HG03571 (cell line): ENCODE results near the gene AK8.

Source experiments
- ATAC-seq: cut with Tn5 transposase; IDR thresholded peaks from one replicate; pipeline ENCODE4 v1.9.1; 2021; ENCODE audit not compliant: unreplicated experiment

AK8 gene

DNA sequence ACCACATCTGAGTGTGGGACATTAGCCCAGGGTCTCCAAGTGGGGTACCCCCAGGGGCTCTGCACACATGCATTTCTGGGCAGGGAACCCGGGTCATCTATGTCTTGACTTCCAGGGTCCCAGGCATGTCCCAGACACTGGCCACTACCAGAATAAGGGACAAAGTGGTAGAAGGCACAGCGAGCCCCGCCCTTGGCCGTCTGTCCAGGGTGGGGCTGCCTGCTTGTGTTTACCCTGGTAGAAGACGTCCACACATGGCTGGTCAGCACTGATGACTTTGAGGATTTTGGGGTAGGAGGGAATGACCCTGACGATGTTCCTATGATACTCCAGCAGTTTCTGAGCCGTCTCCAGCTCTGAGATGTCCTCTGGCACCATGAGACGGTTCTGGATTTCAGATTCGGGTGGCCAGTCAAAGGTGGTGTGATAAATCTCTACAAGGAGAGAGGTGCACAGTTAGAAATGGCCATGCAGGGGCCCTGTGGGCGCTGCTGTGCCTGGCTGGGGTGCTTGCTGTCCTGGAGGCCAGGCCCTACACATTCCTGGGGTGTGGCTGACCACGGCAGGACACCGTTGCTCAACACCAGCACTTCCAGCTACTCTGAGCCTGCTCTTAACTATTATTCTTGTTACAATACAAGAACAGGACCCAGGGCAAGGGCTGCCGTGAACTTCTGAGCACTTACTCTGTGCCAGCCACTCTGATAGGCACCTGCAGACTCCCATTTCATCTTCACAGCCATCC, 51.3 kb downstream of the AK8 start:
- ATAC-seq, result no peak

DNA sequence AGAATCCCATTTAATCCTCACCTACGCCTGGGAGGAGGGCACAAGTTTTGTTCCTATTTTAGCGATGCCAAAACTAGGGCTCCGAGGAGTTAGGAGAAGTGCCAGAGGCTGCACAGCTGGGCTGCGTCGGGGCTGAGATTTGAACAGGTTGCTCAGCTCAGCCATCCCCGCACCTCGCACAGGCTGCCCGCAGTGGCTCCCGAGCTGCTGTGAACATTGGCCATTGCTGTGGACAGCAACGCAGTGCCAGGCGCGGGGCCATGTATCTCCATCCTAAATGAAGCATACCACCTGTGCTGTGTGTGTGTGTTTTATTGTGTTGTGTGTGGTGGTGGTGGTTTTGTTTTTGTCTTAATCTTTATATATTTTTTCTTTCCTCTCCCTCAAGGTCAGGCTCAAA, 52.0 kb downstream of the AK8 start:
- ATAC-seq, result no peak

DNA sequence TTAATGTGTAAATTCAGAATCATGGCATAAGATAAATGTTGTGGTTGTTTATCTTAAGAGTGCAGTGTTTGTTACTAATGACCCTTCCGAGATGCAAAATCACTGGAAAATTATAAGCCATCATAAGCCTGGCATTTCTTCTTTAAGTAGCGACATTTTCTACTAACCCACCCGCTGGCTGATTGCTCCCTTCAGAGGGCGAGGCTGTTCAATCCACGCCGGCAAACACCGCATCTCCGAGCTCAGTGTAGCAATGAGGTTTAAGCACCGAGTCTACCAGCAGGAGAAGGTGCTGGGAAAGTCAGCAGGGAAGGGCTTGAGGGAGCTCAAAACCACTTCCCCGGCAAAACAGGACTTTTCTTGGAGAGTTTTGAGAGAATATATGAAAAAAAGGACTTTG, 52.7 kb downstream of the AK8 start:
- no peak for ATAC-seq

DNA sequence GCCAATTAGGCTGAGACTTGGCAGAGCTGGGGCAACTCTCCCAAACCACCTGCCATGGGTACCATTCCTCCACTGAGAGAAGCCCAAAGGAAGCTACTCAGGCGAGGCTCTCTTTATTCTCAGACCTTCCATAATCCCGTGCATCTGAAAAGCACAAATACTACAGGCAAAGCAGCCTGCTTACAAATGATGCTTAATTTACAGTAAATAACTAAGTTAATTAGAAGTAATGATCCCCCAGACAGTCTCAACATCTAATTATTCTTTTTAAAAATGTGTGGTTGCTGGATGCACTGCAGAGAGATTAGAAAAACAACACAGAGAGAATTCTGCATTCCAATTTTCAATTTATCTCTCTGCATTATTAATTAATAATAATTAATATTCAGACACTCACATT, 53.1 kb downstream of the AK8 start:
- ATAC-seq, result no peak

DNA sequence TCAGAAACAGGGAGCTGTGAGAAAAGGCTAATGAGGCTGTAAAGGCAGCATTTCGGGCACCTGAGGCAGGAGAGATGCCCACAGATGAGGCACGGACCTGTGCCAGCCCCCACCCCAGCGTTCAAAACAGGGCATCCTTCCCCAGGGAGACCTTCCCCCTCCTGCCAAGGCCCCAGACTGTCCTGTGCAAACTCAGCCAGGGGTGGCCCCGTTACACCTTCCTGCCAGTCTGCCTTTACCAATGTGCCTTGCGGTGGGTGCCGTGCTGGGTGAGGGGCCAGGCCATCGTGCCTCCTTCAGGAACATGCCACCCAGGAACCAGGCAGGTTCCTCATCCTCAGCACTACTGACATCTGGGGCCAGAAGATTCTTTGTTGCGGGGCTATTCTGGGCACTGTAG, 53.9 kb downstream of the AK8 start:
- ATAC-seq, result no peak

DNA sequence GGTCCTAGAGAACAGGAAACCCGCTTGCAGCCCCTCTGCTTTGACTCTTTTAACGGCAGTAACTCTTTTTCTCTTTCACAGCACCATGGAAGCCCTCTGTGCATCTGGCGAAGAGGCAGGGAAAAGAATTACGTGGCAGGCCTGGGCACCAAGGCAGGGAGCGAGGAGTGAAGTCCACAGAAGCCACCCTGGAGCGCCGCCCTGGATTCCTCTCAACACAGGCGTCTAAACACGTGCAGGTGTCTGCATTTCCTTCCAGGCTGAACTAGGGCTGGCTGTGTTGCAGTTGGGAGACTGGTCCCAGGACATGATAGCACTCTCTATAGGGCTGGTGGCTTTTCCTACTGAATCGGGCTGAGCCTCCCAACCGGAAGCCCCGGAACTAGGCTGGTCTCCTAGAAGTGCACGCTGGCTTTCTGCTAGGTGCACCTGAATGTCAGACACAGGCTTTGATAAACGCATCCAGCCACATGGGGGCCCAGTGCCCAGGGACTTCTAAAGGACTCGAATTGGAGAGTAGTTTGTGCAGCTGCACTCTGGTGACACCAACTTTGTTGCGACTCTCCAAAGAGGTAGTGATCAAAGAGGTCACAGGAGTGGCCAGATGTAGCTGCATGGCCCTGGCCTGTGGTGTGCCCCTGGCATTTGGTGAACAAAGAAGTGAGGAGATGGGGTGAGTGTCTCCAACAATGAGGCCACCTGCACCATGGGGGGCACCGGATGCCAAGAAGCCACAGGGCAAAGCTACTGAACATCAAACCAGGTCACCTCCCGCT, 54.5 kb downstream of the AK8 start:
- no peak for ATAC-seq

DNA sequence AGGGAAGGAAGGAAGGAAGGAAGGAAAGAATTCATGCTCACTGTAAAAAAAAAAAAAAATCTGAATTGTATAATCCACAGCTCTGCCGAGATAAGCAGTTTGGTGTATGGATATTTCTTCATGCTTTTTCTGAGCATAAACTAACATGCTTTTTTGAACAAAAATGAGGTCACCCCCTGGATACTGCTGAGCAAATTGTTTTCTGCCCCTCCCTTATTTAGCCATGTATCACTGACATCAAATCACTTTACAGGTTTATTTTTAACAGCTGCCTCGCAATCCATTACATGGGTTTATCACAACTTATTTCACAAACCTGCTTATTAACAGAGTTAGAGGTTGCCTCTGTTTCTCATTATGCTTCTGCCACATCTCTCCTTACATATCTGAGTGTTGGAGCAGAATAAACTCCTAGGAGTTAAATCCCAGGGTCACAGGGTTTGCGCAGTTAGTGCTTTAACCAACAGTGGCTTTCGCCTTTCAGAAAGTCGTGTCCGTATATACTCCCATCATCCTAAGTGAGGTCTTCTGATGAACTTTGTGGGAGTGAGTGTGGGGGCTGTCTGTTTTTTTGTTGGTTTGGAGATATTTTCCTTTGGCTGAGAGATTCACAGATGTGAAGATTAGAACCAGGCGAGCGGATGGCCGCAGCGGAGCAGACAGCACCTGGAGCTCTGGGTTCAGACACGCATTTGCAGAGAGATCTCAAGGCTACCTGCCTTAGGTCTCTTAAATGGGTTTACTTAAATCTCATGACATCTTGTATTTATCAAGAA, 57.7 kb downstream of the AK8 start:
- ATAC-seq, result no peak

DNA sequence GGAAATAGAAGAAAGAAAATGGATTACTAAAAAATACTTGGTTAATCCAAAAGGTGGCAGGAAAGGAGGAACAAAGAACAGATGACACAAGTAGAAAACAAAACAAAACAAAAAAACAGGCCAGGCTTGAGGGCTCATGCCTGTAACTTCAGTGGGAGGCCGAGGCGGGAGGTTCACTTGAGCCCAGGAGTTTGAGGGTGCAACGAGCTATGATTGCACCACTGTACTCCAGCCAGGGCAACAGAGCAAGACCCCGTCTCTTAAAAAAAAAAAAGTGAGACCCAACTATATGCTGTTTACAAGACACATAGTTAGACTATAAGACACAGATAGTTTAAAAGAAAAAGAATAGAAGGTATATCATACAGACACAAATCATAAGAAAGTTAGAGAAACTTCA, 59.5 kb downstream of the AK8 start:
- no peak for ATAC-seq

DNA sequence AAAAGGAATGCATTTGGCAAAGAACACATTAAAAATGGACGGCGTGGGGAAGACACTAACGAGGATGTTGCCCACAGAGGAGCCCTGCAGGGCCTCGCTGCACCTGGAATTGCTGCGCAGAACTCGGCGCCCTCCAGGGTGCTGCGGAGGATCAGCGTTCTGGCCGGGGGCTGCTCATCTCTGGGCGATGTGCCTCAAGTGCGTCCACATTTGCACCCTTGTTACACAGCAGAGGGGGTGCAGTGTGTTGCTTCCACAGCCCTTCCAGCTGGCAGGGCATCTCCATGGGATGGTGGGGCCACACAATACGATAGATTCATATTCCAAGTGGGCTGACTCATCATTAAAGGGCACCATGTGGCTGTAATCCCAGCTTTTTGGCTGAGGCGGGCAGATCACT, 63.1 kb downstream of the AK8 start:
- no peak for ATAC-seq

DNA sequence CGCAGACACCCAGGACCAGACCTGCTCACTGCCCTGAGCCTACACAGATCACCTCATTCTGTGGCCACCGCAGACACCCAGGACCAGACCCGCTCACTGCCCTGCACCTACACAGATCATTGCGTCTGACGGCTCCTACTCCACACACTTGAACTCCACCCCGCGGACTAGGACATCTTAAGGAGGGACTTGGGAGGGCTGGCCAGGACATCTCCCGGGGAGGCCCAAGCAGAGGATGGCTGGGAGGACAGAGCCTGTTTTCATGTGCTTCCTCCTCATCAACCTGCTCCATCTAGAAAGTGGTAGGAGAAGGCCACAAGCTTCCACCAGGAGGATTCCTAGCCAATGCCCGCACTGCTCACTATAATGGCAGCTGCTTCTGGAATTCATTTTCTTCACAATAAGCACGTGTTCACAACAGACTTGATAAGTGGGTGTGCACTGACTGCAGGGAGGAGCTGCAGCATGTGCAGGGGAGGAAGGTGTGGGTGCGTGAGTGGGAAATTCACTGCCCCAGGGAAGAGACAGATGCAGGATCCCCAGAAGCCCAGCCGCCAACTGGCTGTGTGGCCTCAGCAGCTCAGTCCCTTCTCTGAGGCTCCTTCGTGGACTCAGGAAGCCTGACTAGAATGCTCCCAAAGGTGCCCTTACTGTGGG, 64.8 kb downstream of the AK8 start:
- no peak for ATAC-seq

DNA sequence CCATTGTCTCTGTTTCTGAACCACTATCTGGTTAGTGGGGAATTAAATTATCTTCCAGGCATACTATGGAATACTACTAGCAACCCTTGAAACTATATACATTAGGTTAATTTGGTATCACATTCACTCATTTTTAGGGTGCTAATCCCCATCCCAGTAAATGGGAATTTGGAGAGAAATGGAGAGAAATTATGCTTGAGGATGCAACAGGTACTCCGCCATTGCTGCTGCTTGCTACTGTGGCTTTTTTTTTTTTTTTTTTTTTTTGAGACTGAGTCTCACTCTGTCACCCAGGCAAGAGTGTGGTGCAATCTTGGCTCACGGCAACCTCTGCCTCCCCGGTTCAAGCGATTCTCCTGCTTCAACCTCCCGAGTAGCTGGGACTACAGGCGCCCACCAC, 66.1 kb downstream of the AK8 start:
- ATAC-seq, result no peak

DNA sequence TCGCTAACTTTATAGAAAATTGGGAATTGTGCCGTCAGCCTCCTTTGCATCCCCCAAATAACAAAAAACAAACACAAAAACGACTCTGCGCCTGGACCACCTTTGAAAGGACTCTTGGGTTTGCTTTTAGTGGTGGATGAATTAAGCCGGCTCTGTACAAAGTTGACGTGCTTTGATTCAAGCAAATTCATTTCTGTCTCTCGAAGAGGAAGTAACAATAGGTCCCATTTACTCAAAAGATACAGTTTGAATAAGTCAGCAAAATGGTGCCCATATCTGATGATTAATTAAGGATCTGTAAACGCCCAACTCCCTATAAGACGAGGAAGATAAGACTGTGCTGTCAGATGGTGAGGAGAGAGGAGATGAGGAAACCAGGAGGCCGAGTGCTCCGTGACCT, 67.8 kb downstream of the AK8 start:
- ATAC-seq, result no peak

DNA sequence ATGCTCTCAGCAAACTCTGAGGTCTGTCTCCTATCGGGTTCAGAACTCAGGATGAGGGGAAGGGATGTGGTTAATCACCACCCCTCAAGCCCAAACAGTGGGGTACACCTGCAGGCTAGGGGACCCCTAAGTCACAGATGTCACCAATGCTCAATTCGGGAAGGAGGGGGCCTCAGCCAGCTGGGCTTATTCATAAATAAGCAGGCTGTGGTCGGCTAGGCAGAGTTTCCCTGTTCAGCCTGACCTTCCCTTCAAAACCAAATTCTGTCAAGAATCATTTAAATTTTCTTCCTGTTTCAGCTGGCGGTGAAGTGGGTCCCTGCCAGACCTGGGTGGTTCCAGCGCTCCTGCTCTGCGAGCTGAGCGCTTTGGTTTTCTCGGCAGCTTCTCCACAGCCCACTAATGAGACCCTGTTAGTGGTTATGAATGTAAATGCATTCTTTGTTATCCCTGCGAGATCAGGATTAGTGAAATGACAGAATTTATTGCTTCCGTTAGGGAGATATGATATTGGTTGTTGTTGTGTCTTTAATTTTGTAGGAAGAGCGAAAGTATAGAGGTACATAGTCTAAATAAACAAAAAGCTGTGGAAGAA, 68.3 kb downstream of the AK8 start:
- ATAC-seq, result no peak

DNA sequence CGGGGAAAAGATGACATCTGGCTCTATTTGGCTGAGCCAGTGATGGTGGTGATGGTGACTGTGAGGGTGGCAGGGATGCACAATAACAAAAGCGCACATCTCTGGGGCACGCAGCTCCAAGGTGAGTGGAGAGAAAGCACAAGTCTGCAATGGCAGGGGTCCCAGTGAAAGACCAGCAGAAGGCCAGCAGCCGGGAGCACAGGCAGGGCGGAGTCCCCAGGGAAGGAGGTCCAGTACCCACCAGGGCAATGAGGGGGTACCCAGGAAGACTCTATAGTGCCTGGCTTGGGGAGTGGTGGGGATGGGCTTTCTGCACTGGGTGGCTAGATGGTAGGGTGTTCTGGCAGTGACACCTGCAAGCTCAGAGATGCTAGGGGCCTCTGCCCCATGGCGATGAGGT, 69.4 kb downstream of the AK8 start:
- ATAC-seq, result no peak

DNA sequence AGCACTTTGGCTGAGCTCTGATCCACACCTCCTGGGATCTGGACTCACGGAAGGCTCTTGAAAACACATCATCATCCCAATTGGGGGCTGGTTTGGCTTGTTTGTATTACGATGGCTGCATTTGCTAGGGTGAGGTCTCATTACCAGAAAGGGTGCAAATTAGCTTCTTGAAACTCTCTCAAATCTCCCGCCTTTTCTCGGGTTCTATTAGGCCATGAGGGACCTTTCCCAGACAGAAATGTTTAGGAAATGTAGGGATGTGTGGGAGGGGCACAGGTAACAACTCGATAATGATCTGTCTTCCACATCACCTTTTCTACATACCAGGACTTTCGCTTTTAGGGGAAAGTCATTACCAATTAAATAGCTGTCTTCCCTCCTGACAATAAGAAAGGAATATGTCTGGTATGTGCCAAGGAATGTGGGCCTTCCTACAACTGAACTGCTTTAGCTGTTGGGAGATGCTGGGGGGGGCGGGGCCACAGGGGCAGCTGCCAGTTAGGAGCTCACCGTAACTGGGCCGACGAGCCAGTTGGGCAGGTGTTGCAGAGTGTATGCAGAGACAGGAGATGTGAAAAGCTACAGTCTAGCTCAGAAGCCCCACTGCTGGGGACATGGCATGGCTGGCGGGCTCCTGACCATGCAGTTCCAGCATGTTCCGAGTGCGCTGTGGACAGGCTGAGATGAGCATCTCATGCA, 71.2 kb downstream of the AK8 start:
- ATAC-seq, result no peak

DNA sequence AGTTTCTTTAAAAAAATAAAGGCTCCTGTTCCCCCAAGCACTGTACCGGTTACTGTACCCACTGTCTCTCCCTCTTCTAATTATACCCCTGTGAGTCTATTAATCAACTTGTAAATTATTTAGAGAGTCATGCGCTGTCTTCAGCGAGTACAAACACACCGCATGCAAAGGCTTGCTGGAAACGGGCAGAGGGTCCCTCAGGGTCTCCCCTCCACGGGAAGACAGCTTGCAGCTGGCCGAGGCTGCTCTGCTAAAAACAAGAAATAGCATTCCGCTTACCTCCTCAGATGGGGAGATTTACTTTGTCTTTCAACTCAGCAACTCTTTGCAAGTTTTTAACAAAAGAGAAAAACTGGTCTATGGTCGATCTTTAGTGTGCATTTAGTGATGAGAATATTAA, 71.8 kb downstream of the AK8 start:
- no peak for ATAC-seq

DNA sequence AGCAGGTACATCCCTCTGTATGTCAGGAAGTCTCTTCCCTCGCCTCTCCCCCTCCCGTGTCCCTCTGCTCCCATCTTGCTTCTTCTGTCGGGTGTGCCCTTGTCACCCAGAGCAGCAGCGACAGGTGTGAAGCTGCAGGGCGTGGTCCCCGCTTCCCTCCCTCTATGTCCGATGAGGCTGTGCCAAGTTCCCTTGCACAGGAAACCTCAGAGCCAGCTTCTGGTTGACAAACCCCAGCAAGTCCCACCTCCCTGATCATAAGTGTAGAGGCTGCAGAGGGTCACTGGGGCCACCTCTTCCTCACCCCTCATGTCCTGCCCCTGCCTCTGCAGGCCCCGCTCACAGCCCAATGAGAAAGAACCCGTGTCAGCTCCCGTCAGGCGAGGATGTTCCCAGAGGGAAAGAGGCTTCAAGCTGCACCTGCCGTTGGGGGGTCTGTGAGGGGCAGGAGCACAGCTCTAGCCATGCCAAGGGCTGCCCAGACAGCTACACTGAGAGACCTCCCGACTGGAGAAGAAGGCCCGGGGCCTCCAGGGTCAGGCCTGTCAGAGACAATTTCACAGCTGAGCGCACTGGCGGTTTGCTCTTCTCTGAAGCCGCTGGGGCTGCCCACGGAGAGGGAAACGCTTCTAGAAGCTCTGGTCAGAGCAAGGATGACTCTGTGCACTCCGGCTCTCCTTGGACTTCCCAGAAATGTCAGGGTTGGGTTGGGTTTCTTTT, 73.3 kb downstream of the AK8 start:
- ATAC-seq, result no peak

DNA sequence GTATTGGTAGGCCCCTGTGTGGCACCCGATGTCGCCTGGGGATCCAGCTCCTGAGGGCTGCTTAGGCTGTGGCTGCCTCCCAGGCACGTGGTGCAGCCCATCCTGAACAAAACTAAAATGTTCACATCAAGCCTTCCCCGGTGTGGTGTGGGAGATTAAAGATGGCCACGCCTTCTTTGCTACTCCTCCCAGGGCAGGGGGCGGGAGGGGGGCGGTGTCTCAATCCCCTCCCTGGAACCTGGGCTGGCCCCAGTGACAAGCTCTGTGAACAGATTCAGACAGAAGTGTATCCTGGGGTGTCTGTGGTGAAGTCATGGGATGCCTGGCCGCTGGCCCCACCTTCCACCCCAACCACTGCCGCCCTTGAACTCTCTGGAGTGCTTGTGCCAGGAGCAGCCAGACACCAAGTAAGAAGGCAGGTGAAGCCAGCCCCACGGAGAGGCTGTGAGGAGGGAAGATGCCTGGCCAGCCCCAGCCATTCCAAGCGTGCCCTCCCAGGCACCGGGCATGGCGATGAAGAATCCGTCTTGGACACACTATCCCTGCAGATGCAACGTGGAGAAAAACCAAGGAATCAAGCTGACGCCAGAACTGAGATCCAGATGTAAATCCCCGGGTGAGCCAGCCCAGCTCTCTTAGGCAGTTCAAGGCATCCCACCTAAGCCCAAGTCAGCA, 75.8 kb downstream of the AK8 start:
- ATAC-seq, result no peak

DNA sequence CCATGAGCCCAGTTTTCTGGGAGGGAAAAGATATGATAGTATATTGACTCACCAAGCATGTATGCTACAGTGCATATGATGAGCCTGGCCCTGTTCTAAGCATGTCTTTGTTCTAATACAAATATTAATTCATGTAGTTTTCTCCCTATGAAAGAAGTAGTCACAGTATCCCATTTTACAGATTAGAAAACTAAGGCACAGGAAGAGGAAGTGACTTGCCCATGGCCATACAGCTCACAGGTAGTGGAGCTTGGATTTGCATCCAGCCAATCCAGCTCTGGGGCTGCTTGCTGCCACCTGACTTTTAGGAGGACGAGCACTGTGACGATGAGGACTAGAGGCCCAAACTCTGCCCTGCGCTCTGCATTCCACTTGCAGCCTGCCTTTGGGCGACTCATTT, 76.4 kb downstream of the AK8 start:
- ATAC-seq, result no peak
